Epithelial cell of proximal tubule (primary cell): ENCODE results near the gene FGD6. TPM values are rescaled to one million over a fixed set of nuclear protein-coding genes. Genes with fewer than 3 reads are reported as not detected.

Experiments
- DNase-seq: peaks from one replicate; pipeline ENCODE4 v3.0.0-alpha.2; 2011; ENCODE audit warnings: low read depth
- H3K4me3 ChIP-seq: 2 replicates; pipeline ENCODE4 v1.5.1; 2011; ENCODE audit warnings: low read depth, mild to moderate bottlenecking, low read length
- CTCF ChIP-seq: conservative IDR thresholded peaks from 2 replicates; pipeline ENCODE4 v1.5.1; 2012; ENCODE audit warnings: low read depth, mild to moderate bottlenecking, low read length
- total RNA-seq: library from RNA; depleted of rRNA; stranded (reverse); fragments of >200 nt; gene quantifications from 2 replicates; pipeline ENCODE4 v1.2.3, GENCODE V29; 2015

FGD6 gene
- total RNA-seq, 1 donor from 2014 or later: 32.2 TPM

- TF ChIP-seq CTCF: no peak
- H3K4me3 ChIP-seq: no peak overlapping the region
- DNase-seq: no peak
These were observed 26.1 kb downstream of the FGD6 start for GRCh38 chr12:95191060-95191696.

GRCh38 chr12:95187865-95188415 lies 29.3 kb downstream of the FGD6 start:
- TF ChIP-seq CTCF: no peak
- H3K4me3 ChIP-seq: no peak overlapping the region
- DNase-seq: no peak

- no peak for TF ChIP-seq CTCF
- no peak overlapping the region for H3K4me3 ChIP-seq
- DNase-seq: no peak
These were observed 31.4 kb downstream of the FGD6 start for GRCh38 chr12:95185854-95186253.

GRCh38 chr12:95185072-95185471 lies 32.2 kb downstream of the FGD6 start:
- no peak for TF ChIP-seq CTCF
- no peak overlapping the region for H3K4me3 ChIP-seq
- DNase-seq: no peak

GRCh38 chr12:95184121-95184520 lies 33.1 kb downstream of the FGD6 start:
- TF ChIP-seq CTCF: no peak
- DNase-seq: no peak
- H3K4me3 ChIP-seq: no peak overlapping the region

- no peak for DNase-seq
- TF ChIP-seq CTCF: no peak
- no peak overlapping the region for H3K4me3 ChIP-seq
These were observed 34.3 kb downstream of the FGD6 start for GRCh38 chr12:95182868-95183415.

- H3K4me3 ChIP-seq: no peak overlapping the region
- no peak for TF ChIP-seq CTCF
- no peak for DNase-seq
These were observed 36.2 kb downstream of the FGD6 start for GRCh38 chr12:95181103-95181502.
